Measurements from ENCODE around the gene SH2D4B.

- TF ChIP-seq CTCF (IDR thresholded peaks at IDR 0.05) (no peak), SIN3A (IDR thresholded peaks at IDR 0.05; ENCODE audit: borderline replicate concordance, insufficient read depth, low read depth, low read length) (no peak), REST (IDR thresholded peaks at IDR 0.05; ENCODE audit: insufficient read depth in 1 of 2, low read depth in 2 of 2, low read length in 1 of 2) (no peak), POLR2AphosphoS5 (IDR thresholded peaks at IDR 0.05; ENCODE audit: low read depth, low read length) (no peak)
Measured at GRCh38 chr10:80529604-80530003, 8.1 kb upstream of the SH2D4B start.
